Bronchus fibroblast of lung (primary cell): ENCODE results near the gene GALNT8. TPM values are rescaled to one million over a fixed set of nuclear protein-coding genes. Genes with fewer than 3 reads are reported as not detected.

Experiments
- total RNA-seq: library from RNA; depleted of rRNA; stranded (reverse); fragments of >200 nt; gene quantifications from 2 replicates; pipeline ENCODE4 v1.2.3, GENCODE V29; 2015

GALNT8 gene, protein sequence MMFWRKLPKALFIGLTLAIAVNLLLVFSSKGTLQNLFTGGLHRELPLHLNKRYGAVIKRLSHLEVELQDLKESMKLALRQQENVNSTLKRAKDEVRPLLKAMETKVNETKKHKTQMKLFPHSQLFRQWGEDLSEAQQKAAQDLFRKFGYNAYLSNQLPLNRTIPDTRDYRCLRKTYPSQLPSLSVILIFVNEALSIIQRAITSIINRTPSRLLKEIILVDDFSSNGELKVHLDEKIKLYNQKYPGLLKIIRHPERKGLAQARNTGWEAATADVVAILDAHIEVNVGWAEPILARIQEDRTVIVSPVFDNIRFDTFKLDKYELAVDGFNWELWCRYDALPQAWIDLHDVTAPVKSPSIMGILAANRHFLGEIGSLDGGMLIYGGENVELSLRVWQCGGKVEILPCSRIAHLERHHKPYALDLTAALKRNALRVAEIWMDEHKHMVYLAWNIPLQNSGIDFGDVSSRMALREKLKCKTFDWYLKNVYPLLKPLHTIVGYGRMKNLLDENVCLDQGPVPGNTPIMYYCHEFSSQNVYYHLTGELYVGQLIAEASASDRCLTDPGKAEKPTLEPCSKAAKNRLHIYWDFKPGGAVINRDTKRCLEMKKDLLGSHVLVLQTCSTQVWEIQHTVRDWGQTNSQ
- total RNA-seq, result 0.15 and 0.17 TPM in 2 replicates

GRCh38 chr12:4719821-4720636 lies at the start of gene GALNT8:
TSS of gene GALNT8 (plus strand) at chr12:4720400. CDS start at chr12:4720678, 278 bp downstream.

Other genes with a start within 250 kb of the GALNT8 start
- gene RAD51AP1, start 181.5 kb upstream of the GALNT8 start, total RNA-seq, result 14.7 and 21.9 TPM in 2 replicates
- 77.0 and 89.5 TPM in 2 replicates for gene DYRK4, start 158.2 kb upstream of the GALNT8 start, total RNA-seq
- 0.67 and 1.3 TPM in 2 replicates for gene AKAP3, start 71.3 kb upstream of the GALNT8 start, total RNA-seq
- 65.9 and 80.9 TPM in 2 replicates for gene NDUFA9, start 71.3 kb upstream of the GALNT8 start, total RNA-seq
- not detected in 2 replicates for gene KCNA1, start 189.5 kb downstream of the GALNT8 start, total RNA-seq